Small intestine (tissue), 7 donors: Measurements from ENCODE around the gene EEPD1. TPM values are rescaled to one million over a fixed set of nuclear protein-coding genes. Genes with fewer than 3 reads are reported as not detected.

Experiments used
- DNase-seq, 2 donors: peaks; one replicate each; pipeline versions ENCODE4 v3.0.0 to v3.0.0-alpha.2; 2013
- FAIRE-seq: peaks from 2 replicates; lab custom pipeline; 2012; peaks lifted over from hg19 to GRCh38; lab: Jason Lieb, UNC
- H3K27ac ChIP-seq, 3 donors: one replicate each; pipeline ENCODE4 v1.5.1; 2013; ENCODE audit warnings: low read length in 2 of 3, mild to moderate bottlenecking in 2 of 3, control low read depth in 1 of 3, inconsistent platforms in 1 of 3, low read depth in 1 of 3, moderate library complexity in 1 of 3
- H3K27me3 ChIP-seq, 3 donors: one replicate each; pipeline ENCODE4 v1.6.1; 2013; ENCODE audit warnings: low read length in 3 of 3, inconsistent platforms in 1 of 3; ENCODE audit not compliant: control insufficient read depth in 3 of 3, insufficient read depth in 3 of 3
- H3K36me3 ChIP-seq, 3 donors: one replicate each; pipeline ENCODE4 v1.6.1; 2013; ENCODE audit warnings: low read length in 3 of 3, inconsistent platforms in 1 of 3, low read depth in 1 of 3, mild to moderate bottlenecking in 1 of 3, moderate library complexity in 1 of 3; ENCODE audit not compliant: control insufficient read depth in 3 of 3, insufficient read depth in 2 of 3
- H3K4me1 ChIP-seq, 3 donors: one replicate each; pipeline ENCODE4 v1.6.1; 2013; ENCODE audit warnings: low read length in 2 of 3, inconsistent platforms in 1 of 3, low read depth in 1 of 3, mild to moderate bottlenecking in 1 of 3, moderate library complexity in 1 of 3; ENCODE audit not compliant: control insufficient read depth in 3 of 3, insufficient read depth in 2 of 3
- H3K4me3 ChIP-seq, 3 donors: one replicate each; pipeline ENCODE4 v1.5.1; 2013; ENCODE audit warnings: low read length in 3 of 3, control low read depth in 1 of 3, inconsistent platforms in 1 of 3, low read depth in 1 of 3, mild to moderate bottlenecking in 1 of 3, moderate library complexity in 1 of 3
- H3K9me3 ChIP-seq, 2 donors: one replicate each; pipeline ENCODE4 v1.6.1; 2013; ENCODE audit warnings: low read depth in 1 of 2, low read length in 1 of 2; ENCODE audit not compliant: control insufficient read depth in 2 of 2, insufficient read depth in 1 of 2
- WGBS, 3 donors: extraction: QIAGEN DNeasy Blood & Tissue Kit; methylation state at CpG; one replicate each; pipeline ENCODE4 v1.1.7; 2013; 5-methylcytosine and 5-hydroxymethylcytosine counted together
- polyA plus RNA-seq, 4 donors: library from polyadenylated mRNA; stranded (reverse) in 3 of 4; unstranded in 1 of 4; fragments of 200-250 nt in 3 of 4; fragments of 120-200 nt in 1 of 4; gene quantifications; one replicate each; pipeline versions ENCODE4 v1.2.1 to v1.2.3, GENCODE V29; 2013
- donor health status: healthy with polysubstance abuse.
- donor health status: control.
- donor health status: control.
- donor health status: Bipolar disorder and iron deficiency.
- donor health status: healthy.

Gene EEPD1
- polyA plus RNA-seq, 4 donors = 6.9 to 175 (median 86.3) TPM

DNA sequence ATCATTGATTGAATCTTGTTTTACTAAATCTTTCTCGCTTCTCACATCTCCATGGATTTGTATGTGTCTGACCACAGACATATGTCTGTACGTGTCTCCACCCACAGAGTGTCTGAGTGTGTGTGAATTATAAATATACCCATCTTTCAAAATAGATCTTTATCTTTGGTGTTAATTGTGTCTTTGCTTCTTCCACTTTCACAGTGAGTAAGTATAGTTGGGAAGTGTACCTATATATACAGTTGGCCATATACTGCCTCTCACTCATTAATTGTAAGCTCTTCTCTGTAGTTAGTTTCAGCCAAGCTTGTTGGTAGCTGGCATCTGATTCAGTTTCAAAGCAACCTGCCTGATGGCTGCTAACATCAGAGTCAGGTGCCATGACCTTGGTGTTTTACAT, 18.4 kb downstream of the EEPD1 start:
- no peak overlapping the region for H3K4me3 ChIP-seq
- DNase-seq (no peak), FAIRE-seq (no peak)
- H3K4me1 ChIP-seq = no peaks in the 10 kb centered on the region
- peaks cover 0 to 3% (median 3%) of the 10 kb centered on the region in 3 donors for H3K36me3 ChIP-seq
- 32 to 53% (median 34%) methylated on average over 2 of the region's 2 CpGs for WGBS, 3 donors
- H3K27me3 ChIP-seq = no peaks in the 10 kb centered on the region
- no peaks in the 10 kb centered on the region for H3K9me3 ChIP-seq
- no peak overlapping the region for H3K27ac ChIP-seq

DNA sequence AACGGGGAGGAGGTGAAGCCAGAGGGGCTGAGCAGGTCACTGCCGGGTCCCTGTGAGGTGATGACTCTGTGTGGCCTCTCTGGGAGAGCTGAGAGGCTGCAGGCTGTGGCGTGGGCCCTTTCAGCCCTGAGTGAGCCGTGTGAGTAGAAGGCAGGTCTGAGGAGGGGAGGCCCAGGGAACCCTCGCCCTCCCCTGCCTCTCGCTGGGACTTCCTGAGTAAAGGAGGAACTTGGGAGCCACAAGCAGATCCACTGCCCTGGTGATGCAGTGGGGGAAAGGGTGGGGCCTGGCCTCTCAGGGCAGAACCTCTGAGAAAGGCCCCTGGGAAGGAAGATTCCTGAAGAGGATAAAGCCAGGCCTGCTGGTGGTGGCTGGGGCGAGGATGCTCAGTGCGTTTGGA, 22.8 kb downstream of the EEPD1 start:
- H3K36me3 ChIP-seq = peaks cover 0 to 8% (median 0%) of the 10 kb centered on the region in 3 donors
- no peak overlapping the region for H3K4me3 ChIP-seq
- FAIRE-seq (no peak), DNase-seq (no peak)
- no peaks in the 10 kb centered on the region for H3K9me3 ChIP-seq
- H3K27me3 ChIP-seq = no peaks in the 10 kb centered on the region
- H3K4me1 ChIP-seq = no peaks in the 10 kb centered on the region
- peak overlapping the region in 1 of 3 donors; percentile 38 for H3K27ac ChIP-seq
- WGBS, 3 donors = 74 to 89% (median 74%) methylated on average over 8 of the region's 8 CpGs

DNA sequence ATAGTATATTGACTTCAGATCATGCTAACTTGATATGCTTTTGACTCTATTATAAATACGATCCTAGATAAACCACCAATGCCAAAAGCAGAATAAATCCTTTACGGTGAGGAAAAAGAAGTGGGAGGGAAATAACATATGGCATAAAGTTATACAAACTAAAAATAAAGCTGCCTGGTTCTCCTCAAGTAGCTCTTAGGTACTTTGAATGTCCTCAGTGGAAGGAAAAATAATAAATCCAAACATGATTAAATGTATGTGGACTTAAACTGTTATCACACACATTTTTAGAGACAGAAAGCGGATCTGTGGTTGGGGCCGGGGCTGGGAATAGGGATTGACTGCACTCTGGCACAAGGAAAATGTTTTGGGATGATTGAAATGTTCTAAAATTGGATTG, 23.6 kb downstream of the EEPD1 start:
- Histone ChIP-seq H3K9me3 (no peaks in the 10 kb centered on the region), H3K27ac (no peak overlapping the region), H3K4me3 (no peak overlapping the region), H3K27me3 (no peaks in the 10 kb centered on the region), H3K36me3 (peaks cover 0 to 8% (median 0%) of the 10 kb centered on the region in 3 donors), H3K4me1 (no peaks in the 10 kb centered on the region)
- DNase-seq = no peak
- WGBS, 3 donors = 70 to 86% (median 77%) methylated on average over 4 of the region's 4 CpGs
- no peak for FAIRE-seq

DNA sequence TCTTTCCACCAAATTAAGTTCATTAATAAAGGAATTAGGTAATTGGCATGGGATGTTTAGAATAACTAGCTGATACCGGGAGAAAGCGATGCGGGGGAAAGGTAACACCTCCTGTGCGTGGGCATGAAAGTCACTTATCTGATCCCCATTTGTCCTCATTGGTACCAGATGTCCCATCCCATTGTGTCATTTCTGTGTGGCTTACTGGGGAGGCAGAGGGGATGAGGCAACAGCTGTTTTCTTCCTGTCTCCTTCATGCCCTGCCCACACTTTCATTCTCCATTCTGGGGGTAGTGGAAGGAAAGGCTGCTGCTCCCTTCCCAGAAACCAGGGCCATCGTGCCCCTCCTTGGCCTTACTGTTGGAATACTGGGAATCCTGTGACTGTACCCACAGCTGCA, 27.1 kb downstream of the EEPD1 start:
- DNase-seq (no peak), FAIRE-seq (no peak)
- no peaks in the 10 kb centered on the region for H3K27me3 ChIP-seq
- H3K9me3 ChIP-seq = no peaks in the 10 kb centered on the region
- H3K4me1 ChIP-seq = peaks cover 0 to 2% (median 0%) of the 10 kb centered on the region in 3 donors
- H3K36me3 ChIP-seq = peaks cover 0 to 8% (median 0%) of the 10 kb centered on the region in 3 donors
- no peak overlapping the region for H3K27ac ChIP-seq
- no peak overlapping the region for H3K4me3 ChIP-seq
- 69 to 94% (median 92%) methylated on average over 5 of the region's 5 CpGs for WGBS, 3 donors

GRCh38 chr7:36181668-36182067, 28.6 kb downstream of the EEPD1 start:
- Histone ChIP-seq H3K36me3 (peaks cover 0 to 5% (median 0%) of the 10 kb centered on the region in 3 donors), H3K4me1 (peaks cover 0 to 2% (median 0%) of the 10 kb centered on the region in 3 donors), H3K27me3 (no peaks in the 10 kb centered on the region), H3K4me3 (no peak overlapping the region), H3K9me3 (no peaks in the 10 kb centered on the region), H3K27ac (no peak overlapping the region)
- FAIRE-seq (no peak), DNase-seq (no peak)
- WGBS, 3 donors = 83 to 93% (median 90%) methylated on average over 4 of the region's 4 CpGs

- DNase-seq (no peak), FAIRE-seq (no peak)
- no peak overlapping the region for H3K27ac ChIP-seq
- H3K27me3 ChIP-seq = no peaks in the 10 kb centered on the region
- WGBS, 3 donors = 74 to 77% (median 77%) methylated on average over 13 of the region's 13 CpGs
- peaks cover 0 to 2% (median 0%) of the 10 kb centered on the region in 3 donors for H3K4me1 ChIP-seq
- no peaks in the 10 kb centered on the region for H3K9me3 ChIP-seq
- H3K36me3 ChIP-seq = peaks cover 0 to 5% (median 0%) of the 10 kb centered on the region in 3 donors
- H3K4me3 ChIP-seq = no peak overlapping the region
Measured at GRCh38 chr7:36182854-36183604, 30.0 kb downstream of the EEPD1 start.

DNA sequence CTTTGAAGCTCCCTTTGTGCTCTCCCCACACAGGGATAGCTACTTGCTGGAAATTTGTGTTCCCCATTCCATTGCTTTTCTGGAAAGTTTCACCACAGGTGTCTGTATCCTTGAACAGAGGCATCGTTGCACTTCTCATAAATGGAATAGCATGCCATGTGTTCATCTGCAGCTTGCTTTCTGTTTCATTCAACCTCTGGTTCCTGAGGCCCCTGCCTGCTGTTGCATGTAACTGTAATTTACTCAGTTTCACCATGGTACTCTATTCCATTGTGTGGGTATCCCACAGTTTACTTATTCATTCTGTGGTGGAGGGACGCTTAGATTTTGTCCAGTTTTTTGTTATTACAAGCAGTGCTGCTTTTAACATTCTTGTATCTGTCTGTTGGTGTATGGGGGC, 32.0 kb downstream of the EEPD1 start:
- H3K27me3 ChIP-seq = no peaks in the 10 kb centered on the region
- H3K4me1 ChIP-seq = peaks cover 0 to 2% (median 0%) of the 10 kb centered on the region in 3 donors
- no peak overlapping the region for H3K27ac ChIP-seq
- FAIRE-seq (no peak), DNase-seq (no peak)
- WGBS, 3 donors = 71 to 74% (median 72%) methylated on average over 2 of the region's 2 CpGs
- no peaks in the 10 kb centered on the region for H3K9me3 ChIP-seq
- H3K36me3 ChIP-seq = no peaks in the 10 kb centered on the region
- H3K4me3 ChIP-seq = no peak overlapping the region

- WGBS, 3 donors = 89 to 94% (median 93%) methylated on average over 7 of the region's 7 CpGs
- no peaks in the 10 kb centered on the region for H3K27me3 ChIP-seq
- peaks cover 0 to 2% (median 0%) of the 10 kb centered on the region in 3 donors for H3K4me1 ChIP-seq
- no peaks in the 10 kb centered on the region for H3K9me3 ChIP-seq
- H3K27ac ChIP-seq = no peak overlapping the region
- no peak overlapping the region for H3K4me3 ChIP-seq
- no peaks in the 10 kb centered on the region for H3K36me3 ChIP-seq
- DNase-seq = no peak
- no peak for FAIRE-seq
Measured at GRCh38 chr7:36185756-36186155, 32.7 kb downstream of the EEPD1 start.
